OCI-LY1 (cell line): ENCODE measurements around the gene CASS4.

ENCODE experiments used
- H2AFZ ChIP-seq: fragments of 200-600 bp; sonication (generic), shearing (Covaris generic); 2 replicates; pipeline ENCODE4 v1.6.0; 2014; ENCODE audit warnings: antibody characterized with exemption, mild to moderate bottlenecking, low read length
- H3F3A ChIP-seq: fragments of 200-600 bp; sonication (generic), shearing (Covaris generic); 2 replicates; pipeline ENCODE4 v1.6.0; 2014; ENCODE audit warnings: mild to moderate bottlenecking, antibody characterized with exemption, low read length, moderate library complexity; ENCODE audit not compliant: insufficient read depth
- H3K27ac ChIP-seq: fragments of 200-600 bp; sonication (generic); 2 replicates; pipeline ENCODE4 v1.5.1; 2014; ENCODE audit warnings: low read length, mixed run types, mild to moderate bottlenecking, low read depth; ENCODE audit not compliant: poor library complexity, severe bottlenecking
- H3K27me3 ChIP-seq: fragments of 200-600 bp; sonication (generic); 2 replicates; pipeline ENCODE4 v1.6.0; 2014; ENCODE audit warnings: antibody characterized with exemption, mild to moderate bottlenecking, low read length, moderate library complexity; ENCODE audit not compliant: insufficient read depth
- H3K36me3 ChIP-seq: fragments of 200-600 bp; sonication (generic); 2 replicates; pipeline ENCODE4 v1.6.1; 2014; ENCODE audit warnings: mild to moderate bottlenecking, antibody characterized with exemption, low read length, moderate library complexity, mixed read lengths; ENCODE audit not compliant: insufficient read depth
- H3K4me1 ChIP-seq: fragments of 200-600 bp; sonication (generic); 2 replicates; pipeline ENCODE4 v1.5.1; 2014; ENCODE audit warnings: mild to moderate bottlenecking, low read length, moderate library complexity; ENCODE audit not compliant: insufficient read depth, severe bottlenecking
- H3K4me2 ChIP-seq: fragments of 200-600 bp; sonication (generic), shearing (Covaris generic); 2 replicates; pipeline ENCODE4 v1.6.1; 2014; ENCODE audit warnings: low read length
- H3K4me3 ChIP-seq: fragments of 200-600 bp; sonication (generic); 2 replicates; pipeline ENCODE4 v1.5.1; 2014; ENCODE audit warnings: low read length, low read depth, mild to moderate bottlenecking, mixed read lengths; ENCODE audit not compliant: poor library complexity, severe bottlenecking
- H3K79me2 ChIP-seq: fragments of 200-600 bp; shearing (Covaris generic); 2 replicates; pipeline ENCODE4 v1.6.1; 2016; ENCODE audit warnings: mixed run types, low read length, mixed read lengths; ENCODE audit not compliant: insufficient read depth
- H3K9ac ChIP-seq: fragments of 200-600 bp; sonication (generic), shearing (Covaris generic); 2 replicates; pipeline ENCODE4 v1.6.1; 2014; ENCODE audit warnings: mild to moderate bottlenecking, low read length, mixed read lengths
- H3K9me2 ChIP-seq: fragments of 200-600 bp; sonication (generic), shearing (Covaris generic); 2 replicates; pipeline ENCODE4 v1.6.1; 2014; ENCODE audit warnings: low read depth, mild to moderate bottlenecking, low read length, mixed read lengths
- H3K9me3 ChIP-seq: fragments of 200-600 bp; shearing (Covaris generic); 2 replicates; pipeline ENCODE4 v1.6.1; 2014; ENCODE audit warnings: low read length, mixed read lengths
- H4K20me1 ChIP-seq: fragments of 200-600 bp; sonication (generic), shearing (Covaris generic); 2 replicates; pipeline ENCODE4 v1.6.0; 2016; ENCODE audit warnings: mild to moderate bottlenecking, low read length; ENCODE audit not compliant: insufficient read depth
- CTCF ChIP-seq: fragments of 200-600 bp; sonication (generic), shearing (Covaris generic); IDR thresholded peaks from 2 replicates; pipeline ENCODE4 v1.5.1; 2017; ENCODE audit warnings: mild to moderate bottlenecking, antibody characterized with exemption, low read length, moderate library complexity, mixed read lengths
- EZH2 ChIP-seq: fragments of 200-600 bp; sonication (generic), shearing (Covaris generic); IDR thresholded peaks from 2 replicates; pipeline ENCODE4 v1.8.0; 2017; ENCODE audit warnings: borderline replicate concordance, mixed run types, mild to moderate bottlenecking, antibody characterized with exemption, low read length, moderate library complexity, mixed read lengths

The CASS4 gene

GRCh38 chr20:56431471-56431870 lies 19.4 kb downstream of the CASS4 start:
- Histone ChIP-seq H3K4me1 (peaks cover 11% of the 10 kb centered on the region), H3K27me3 (no peaks in the 10 kb centered on the region)

GRCh38 chr20:56433221-56433879 lies 21.3 kb downstream of the CASS4 start:
- H3K9me3 ChIP-seq: no peaks in the 10 kb centered on the region
- H3K36me3 ChIP-seq: no peaks in the 10 kb centered on the region
- H3K4me2 ChIP-seq: no peak overlapping the region
- H3F3A ChIP-seq: no peaks in the 10 kb centered on the region
- H3K9me2 ChIP-seq: no peaks in the 10 kb centered on the region
- no peak overlapping the region for H3K9ac ChIP-seq
- H3K79me2 ChIP-seq: no peaks in the 10 kb centered on the region
- H4K20me1 ChIP-seq: no peaks in the 10 kb centered on the region
- no peak overlapping the region for H3K27ac ChIP-seq
- peaks cover 11% of the 10 kb centered on the region for H3K4me1 ChIP-seq
- no peak overlapping the region for H3K4me3 ChIP-seq
- TF ChIP-seq EZH2 (no peak), CTCF (no peak)
- no peak overlapping the region for H2AFZ ChIP-seq
- H3K27me3 ChIP-seq: no peaks in the 10 kb centered on the region

More at GRCh38 chr20:56431471-56431870, 19.4 kb downstream of the CASS4 start:
- Histone ChIP-seq H3F3A (no peaks in the 10 kb centered on the region), H3K79me2 (no peaks in the 10 kb centered on the region), H2AFZ (no peak overlapping the region), H4K20me1 (no peaks in the 10 kb centered on the region), H3K27ac (no peak overlapping the region), H3K9me3 (no peaks in the 10 kb centered on the region), H3K4me2 (no peak overlapping the region), H3K4me3 (no peak overlapping the region), H3K36me3 (no peaks in the 10 kb centered on the region), H3K9me2 (no peaks in the 10 kb centered on the region), H3K9ac (no peak overlapping the region)
- TF ChIP-seq CTCF (no peak), EZH2 (no peak)

- H2AFZ ChIP-seq: no peak overlapping the region
- TF ChIP-seq EZH2 (no peak), CTCF (no peak)
- H3K36me3 ChIP-seq: no peaks in the 10 kb centered on the region
- H3K79me2 ChIP-seq: no peaks in the 10 kb centered on the region
- no peaks in the 10 kb centered on the region for H3K27me3 ChIP-seq
- H3K4me1 ChIP-seq: peaks cover 11% of the 10 kb centered on the region
- H3K4me2 ChIP-seq: no peak overlapping the region
- no peaks in the 10 kb centered on the region for H4K20me1 ChIP-seq
- no peaks in the 10 kb centered on the region for H3K9me3 ChIP-seq
- no peak overlapping the region for H3K9ac ChIP-seq
- no peaks in the 10 kb centered on the region for H3K9me2 ChIP-seq
- H3F3A ChIP-seq: no peaks in the 10 kb centered on the region
- H3K4me3 ChIP-seq: no peak overlapping the region
- H3K27ac ChIP-seq: no peak overlapping the region
These were observed 21.8 kb downstream of the CASS4 start for GRCh38 chr20:56433880-56434255.
